ENCODE measurements around the gene TLN1. TPM values are rescaled to one million over a fixed set of nuclear protein-coding genes. Genes with fewer than 3 reads are reported as not detected.

Gene TLN1
- total and polyA plus RNA-seq, 2 experiments from 2014 or later = 21.5 to 120 TPM

DNA sequence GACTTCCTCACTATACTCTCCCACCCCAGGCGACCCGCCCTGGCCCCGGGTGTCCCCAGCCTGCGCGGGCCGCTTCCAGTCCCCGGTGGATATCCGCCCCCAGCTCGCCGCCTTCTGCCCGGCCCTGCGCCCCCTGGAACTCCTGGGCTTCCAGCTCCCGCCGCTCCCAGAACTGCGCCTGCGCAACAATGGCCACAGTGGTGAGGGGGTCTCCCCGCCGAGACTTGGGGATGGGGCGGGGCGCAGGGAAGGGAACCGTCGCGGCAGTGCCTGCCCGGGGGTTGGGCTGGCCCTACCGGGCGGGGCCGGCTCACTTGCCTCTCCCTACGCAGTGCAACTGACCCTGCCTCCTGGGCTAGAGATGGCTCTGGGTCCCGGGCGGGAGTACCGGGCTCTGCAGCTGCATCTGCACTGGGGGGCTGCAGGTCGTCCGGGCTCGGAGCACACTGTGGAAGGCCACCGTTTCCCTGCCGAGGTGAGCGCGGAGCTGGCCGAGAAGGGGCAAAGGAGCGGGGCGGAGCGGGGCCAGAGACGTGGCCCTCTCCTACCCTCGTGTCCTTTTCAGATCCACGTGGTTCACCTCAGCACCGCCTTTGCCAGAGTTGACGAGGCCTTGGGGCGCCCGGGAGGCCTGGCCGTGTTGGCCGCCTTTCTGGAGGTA is 56.1 kb downstream of the TLN1 start:
- H3K4me2 ChIP-seq = peak overlapping the region; percentile 77
- Mint-ChIP-seq H3K27me3 (ENCODE audit: insufficient read depth, low read depth, poor library complexity) (peaks cover 25% of the 10 kb centered on the region), H3K9me3 (no peaks in the 10 kb centered on the region), H3K36me3 (ENCODE audit: low read depth) (no peaks in the 10 kb centered on the region), H3K4me1 (peaks cover 21% of the 10 kb centered on the region), H3K27ac (no peak overlapping the region), H3K4me3 (peak overlapping the region; percentile 78)
- ATAC-seq (peak; percentile 86), DNase-seq (ENCODE audit: low spot score) (peak; percentile 96)
- peak overlapping the region; percentile 74 for H3K4me3 ChIP-seq
- no peaks in the 10 kb centered on the region for H3K9me2 ChIP-seq (ENCODE audit: insufficient read depth)
- 0 out of 2 replicates have a peak, but pooled peaks cover 11% of the 10 kb centered on the region for H3F3A ChIP-seq (replicated peaks; ENCODE audit: low read depth)
- H3K27ac ChIP-seq (ENCODE audit: low read depth) = no peak overlapping the region
- H2AFZ ChIP-seq = peak overlapping the region; percentile 98
- peaks cover 20% of the 10 kb centered on the region for H3K27me3 ChIP-seq (ENCODE audit: insufficient read depth)
- no peak for TF ChIP-seq ZNF114 (CRISPR knock-in tag; IDR thresholded peaks at IDR 0.05)
- peak; percentile 69 for TF ChIP-seq ZNF331 (CRISPR knock-in tag; IDR thresholded peaks at IDR 0.05; ENCODE audit: low read depth)
- TF ChIP-seq, protein P1, sequence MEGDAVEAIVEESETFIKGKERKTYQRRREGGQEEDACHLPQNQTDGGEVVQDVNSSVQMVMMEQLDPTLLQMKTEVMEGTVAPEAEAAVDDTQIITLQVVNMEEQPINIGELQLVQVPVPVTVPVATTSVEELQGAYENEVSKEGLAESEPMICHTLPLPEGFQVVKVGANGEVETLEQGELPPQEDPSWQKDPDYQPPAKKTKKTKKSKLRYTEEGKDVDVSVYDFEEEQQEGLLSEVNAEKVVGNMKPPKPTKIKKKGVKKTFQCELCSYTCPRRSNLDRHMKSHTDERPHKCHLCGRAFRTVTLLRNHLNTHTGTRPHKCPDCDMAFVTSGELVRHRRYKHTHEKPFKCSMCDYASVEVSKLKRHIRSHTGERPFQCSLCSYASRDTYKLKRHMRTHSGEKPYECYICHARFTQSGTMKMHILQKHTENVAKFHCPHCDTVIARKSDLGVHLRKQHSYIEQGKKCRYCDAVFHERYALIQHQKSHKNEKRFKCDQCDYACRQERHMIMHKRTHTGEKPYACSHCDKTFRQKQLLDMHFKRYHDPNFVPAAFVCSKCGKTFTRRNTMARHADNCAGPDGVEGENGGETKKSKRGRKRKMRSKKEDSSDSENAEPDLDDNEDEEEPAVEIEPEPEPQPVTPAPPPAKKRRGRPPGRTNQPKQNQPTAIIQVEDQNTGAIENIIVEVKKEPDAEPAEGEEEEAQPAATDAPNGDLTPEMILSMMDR (conservative IDR thresholded peaks at IDR 0.05; ENCODE audit: low read depth in 2 of 2) = peak in 1 of 2 experiments; percentile 40; a peak in 2 of 4 replicates
- TF ChIP-seq NANOG (IDR thresholded peaks at IDR 0.05; ENCODE audit: borderline replicate concordance) = no peak
- TF ChIP-seq, protein P2, sequence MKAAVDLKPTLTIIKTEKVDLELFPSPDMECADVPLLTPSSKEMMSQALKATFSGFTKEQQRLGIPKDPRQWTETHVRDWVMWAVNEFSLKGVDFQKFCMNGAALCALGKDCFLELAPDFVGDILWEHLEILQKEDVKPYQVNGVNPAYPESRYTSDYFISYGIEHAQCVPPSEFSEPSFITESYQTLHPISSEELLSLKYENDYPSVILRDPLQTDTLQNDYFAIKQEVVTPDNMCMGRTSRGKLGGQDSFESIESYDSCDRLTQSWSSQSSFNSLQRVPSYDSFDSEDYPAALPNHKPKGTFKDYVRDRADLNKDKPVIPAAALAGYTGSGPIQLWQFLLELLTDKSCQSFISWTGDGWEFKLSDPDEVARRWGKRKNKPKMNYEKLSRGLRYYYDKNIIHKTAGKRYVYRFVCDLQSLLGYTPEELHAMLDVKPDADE (IDR thresholded peaks at IDR 0.05) = no peak
- TF ChIP-seq EZH2phosphoT487 (IDR thresholded peaks at IDR 0.05; ENCODE audit: unreplicated experiment) = no peak
- TF ChIP-seq, protein P3, sequence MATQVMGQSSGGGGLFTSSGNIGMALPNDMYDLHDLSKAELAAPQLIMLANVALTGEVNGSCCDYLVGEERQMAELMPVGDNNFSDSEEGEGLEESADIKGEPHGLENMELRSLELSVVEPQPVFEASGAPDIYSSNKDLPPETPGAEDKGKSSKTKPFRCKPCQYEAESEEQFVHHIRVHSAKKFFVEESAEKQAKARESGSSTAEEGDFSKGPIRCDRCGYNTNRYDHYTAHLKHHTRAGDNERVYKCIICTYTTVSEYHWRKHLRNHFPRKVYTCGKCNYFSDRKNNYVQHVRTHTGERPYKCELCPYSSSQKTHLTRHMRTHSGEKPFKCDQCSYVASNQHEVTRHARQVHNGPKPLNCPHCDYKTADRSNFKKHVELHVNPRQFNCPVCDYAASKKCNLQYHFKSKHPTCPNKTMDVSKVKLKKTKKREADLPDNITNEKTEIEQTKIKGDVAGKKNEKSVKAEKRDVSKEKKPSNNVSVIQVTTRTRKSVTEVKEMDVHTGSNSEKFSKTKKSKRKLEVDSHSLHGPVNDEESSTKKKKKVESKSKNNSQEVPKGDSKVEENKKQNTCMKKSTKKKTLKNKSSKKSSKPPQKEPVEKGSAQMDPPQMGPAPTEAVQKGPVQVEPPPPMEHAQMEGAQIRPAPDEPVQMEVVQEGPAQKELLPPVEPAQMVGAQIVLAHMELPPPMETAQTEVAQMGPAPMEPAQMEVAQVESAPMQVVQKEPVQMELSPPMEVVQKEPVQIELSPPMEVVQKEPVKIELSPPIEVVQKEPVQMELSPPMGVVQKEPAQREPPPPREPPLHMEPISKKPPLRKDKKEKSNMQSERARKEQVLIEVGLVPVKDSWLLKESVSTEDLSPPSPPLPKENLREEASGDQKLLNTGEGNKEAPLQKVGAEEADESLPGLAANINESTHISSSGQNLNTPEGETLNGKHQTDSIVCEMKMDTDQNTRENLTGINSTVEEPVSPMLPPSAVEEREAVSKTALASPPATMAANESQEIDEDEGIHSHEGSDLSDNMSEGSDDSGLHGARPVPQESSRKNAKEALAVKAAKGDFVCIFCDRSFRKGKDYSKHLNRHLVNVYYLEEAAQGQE (IDR thresholded peaks at IDR 0.05; ENCODE audit: unreplicated experiment) = no peak
- peak; percentile 82 for TF ChIP-seq POLR2AphosphoS5 (IDR thresholded peaks at IDR 0.05; ENCODE audit: low read depth)
- H3K79me2 ChIP-seq (replicated peaks; ENCODE audit: insufficient read depth) = no peaks in the 10 kb centered on the region
- H3K36me3 ChIP-seq (ENCODE audit: insufficient read depth) = no peaks in the 10 kb centered on the region
- peaks cover 11% of the 10 kb centered on the region; the same call in 1 of the 2 replicates for H3K4me1 ChIP-seq (ENCODE audit: insufficient read depth)
- no peaks in the 10 kb centered on the region for H4K20me1 ChIP-seq (replicated peaks; ENCODE audit: insufficient read depth)
